GM19438 (cell line): ENCODE measurements around the gene AKAP13.

Experiments
- ATAC-seq: cut with Tn5 transposase; IDR thresholded peaks from one replicate; pipeline ENCODE4 v1.9.1; 2021; ENCODE audit warnings: low read depth; ENCODE audit not compliant: unreplicated experiment

Gene AKAP13

DNA sequence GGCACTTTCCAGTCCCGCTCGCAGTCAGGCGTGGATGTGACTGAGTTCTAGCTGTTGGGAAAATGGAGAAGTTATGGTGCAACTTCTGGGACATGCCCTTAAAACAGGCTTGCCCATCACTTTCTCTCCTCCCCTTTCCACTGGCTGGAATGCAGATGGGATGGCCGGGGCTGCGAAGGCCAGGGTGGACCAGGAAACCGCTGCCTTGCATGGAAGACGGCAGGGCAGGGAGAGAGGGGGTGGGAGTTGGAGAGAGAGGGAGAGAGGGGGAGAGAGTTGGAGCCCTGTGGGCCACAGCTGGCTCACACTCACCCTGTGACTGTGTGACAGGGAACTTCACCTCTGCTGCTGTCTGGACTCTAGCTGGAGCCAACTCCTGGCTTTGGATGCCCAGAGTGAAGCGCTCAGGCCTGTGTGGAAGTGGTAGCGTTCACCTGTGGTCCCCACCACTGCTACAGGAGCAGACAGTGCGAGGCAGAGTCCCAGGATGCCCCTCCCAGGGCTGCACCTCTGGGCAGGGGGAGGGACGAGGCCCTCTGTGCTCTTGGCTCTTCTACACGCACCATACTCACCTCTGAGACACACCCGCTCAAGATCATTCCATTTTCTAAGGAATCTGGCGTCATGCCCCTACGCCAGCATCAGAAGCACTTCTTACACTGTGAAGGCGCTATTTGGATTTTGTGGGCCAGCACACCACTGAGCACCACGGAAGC, 377.7 kb downstream of the AKAP13 start:
- no peak for ATAC-seq

DNA sequence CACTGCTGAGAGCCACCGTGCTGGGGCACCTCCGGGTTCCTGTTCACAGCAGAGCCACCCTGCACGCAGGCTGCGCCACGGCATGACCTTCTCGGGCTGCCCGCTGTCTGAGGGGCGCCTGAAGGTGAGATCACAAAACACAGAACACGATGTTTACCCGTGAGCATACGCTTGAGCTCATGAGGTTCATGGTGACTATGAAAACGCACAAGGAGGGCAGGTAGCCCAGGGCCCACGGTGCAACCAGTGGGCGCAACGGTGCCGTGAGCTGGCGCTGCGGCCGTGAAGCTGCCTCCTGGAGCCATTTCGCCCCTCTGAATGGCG, 378.2 kb downstream of the AKAP13 start:
- no peak for ATAC-seq

DNA sequence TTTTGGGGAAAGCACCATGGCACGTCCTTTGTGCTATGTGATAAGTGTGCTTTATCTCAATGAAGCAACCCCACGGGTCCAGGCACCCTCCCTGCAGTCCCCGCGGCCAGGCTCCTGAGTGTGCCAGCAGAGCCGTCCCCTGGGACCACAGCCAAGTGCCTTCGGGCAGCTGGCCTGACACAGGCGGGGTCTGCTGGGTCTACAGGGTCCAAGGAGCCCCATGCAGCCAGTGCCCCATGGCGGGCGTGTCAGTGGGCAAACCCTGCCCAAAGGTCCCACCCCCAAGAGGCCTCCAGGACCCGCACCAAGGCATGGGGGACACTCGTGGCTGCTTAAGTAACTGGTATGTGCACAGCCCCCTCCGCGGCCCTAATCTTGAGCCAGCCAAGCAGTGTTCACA, 379.0 kb downstream of the AKAP13 start:
- ATAC-seq: no peak

GRCh38 chr15:85760049-85760448, 379.6 kb downstream of the AKAP13 start:
- ATAC-seq: no peak

DNA sequence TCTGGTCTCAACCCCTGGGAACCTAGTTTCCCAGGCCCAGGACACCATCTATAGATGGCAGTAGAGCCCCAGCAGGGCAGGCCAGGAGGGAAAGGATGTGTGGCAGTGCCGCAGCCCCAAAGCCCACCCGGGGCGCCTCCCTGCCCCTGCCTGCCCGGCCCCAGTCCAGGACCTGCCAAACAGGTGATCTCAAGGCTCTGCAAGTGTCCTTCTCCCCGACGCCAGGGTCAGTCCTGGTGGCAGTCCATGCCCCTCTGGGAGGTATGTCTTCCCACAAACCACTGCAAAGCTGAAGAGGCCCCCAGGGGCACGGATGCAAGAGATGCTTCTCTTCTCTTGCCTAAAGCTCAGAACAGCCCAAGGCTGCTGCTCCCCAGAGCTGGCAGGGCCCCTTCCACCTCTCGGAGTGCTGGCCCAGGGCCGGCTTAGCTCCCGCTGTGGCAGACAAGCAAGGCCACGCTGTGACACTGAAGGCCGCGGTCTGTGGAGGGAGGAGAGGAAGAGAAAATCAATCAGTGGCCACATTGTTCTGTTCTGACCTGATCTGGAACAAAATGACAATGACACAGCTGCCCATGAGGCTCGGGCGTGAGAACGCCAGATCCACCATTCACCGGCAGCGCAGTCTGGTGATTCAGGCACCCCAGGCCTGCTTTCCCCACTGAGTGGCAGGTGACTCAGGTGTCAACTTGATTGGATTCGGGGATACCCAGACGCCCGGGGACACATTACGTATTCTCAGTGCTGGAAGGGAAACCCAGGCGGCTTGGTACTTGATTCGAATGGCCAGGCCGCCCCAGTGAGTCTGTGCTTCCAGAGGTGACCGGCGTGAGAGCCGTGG, 380.3 kb downstream of the AKAP13 start:
- no peak for ATAC-seq

GRCh38 chr15:85761635-85762034, 381.2 kb downstream of the AKAP13 start:
- ATAC-seq: no peak

GRCh38 chr15:85762039-85762755, 381.8 kb downstream of the AKAP13 start:
- no peak for ATAC-seq

- ATAC-seq: no peak
These were observed 382.3 kb downstream of the AKAP13 start for GRCh38 chr15:85762756-85763127.

DNA sequence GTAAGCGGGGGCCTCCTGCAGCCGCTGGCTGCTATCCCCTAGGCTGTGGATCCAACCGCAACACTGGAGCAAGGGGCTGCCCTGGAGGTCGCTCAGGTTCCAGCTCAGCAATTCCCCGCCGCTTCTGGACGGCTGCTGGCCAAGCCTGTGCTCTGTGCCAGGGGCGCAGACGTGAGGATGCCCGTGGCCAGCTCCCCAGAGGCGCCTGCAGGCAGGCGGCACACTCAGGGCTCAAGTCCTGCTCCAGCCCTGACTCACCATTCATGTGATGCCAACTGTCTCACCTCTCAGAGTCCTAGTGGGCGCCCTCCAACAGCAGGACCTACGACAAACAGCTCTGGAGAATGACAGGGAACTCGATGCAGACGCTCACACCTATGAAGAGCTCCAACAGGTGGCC, 382.8 kb downstream of the AKAP13 start:
- no peak for ATAC-seq

GRCh38 chr15:85763673-85764633, 383.6 kb downstream of the AKAP13 start:
- ATAC-seq: no peak

DNA sequence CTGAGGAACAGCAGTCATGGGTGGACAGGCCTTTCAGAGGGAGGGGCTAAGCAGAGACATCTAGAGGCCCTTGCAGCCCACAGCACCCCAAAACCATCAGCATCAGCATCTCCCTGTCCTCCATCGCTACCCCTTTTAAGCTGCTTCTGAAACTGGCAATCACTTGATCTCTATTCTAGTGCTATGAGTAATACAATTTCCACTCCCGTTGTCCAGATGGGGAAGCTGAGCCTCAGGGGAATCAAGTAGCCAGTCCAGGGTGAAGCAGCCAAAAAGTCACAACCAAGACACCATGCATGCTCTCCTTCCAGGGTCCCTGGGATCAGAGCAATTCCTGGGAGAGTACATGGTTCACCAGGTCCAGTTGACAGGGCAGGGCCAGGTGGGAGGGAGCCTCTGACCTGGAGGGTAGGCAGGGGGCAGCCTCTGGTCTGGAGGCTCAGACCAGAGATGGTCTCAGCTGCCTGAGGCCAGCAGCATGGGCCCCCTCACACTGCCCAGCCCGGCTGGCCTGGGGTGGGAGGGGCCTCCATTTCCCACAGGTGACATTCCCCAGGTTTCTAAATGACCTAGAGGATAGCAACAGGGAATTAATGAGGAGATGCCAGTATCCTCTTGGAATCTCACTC, 384.4 kb downstream of the AKAP13 start:
- no peak for ATAC-seq

DNA sequence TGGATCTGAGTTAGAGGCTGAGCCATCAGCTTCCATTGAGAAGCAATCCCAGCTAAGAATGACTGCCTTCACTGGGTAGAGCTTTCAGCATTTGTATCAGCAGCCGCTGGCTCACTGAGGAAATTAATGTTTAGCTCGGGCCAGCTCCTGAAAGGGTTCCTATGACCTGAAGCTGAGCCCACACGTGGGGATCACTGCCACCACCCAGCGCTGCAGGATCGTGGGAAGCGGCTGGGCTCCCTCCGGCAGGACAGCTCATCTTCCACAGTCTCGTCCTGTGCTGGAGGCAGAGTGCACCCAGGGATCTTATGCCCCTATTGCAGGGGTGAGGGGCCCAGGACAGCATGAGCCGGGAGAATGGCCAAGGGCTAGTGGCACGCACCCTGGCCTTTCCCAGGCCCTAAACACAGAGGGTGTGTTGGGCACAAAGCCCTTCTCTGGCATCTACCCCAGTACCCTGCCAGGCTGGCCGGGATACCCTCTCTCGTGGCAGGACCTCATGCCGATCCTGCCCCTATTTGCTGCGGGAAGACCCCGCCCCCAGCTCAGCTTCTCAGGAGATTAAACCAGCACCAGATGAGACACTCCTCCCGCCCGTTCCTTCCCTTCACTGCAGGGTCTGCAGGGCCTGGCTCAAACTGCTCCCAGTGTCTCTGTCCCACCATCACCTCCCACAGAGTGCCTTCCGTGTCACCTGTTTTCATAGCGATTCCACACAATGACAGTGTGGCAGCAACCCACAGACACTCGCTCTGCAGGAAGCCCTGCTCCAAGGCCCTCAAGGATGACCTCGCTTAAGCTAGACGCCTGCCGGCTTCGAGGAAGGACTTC, 385.8 kb downstream of the AKAP13 start:
- no peak for ATAC-seq

GRCh38 chr15:85767785-85768529, 387.6 kb downstream of the AKAP13 start:
- no peak for ATAC-seq

- no peak for ATAC-seq
These were observed 388.3 kb downstream of the AKAP13 start for GRCh38 chr15:85768595-85769168.

DNA sequence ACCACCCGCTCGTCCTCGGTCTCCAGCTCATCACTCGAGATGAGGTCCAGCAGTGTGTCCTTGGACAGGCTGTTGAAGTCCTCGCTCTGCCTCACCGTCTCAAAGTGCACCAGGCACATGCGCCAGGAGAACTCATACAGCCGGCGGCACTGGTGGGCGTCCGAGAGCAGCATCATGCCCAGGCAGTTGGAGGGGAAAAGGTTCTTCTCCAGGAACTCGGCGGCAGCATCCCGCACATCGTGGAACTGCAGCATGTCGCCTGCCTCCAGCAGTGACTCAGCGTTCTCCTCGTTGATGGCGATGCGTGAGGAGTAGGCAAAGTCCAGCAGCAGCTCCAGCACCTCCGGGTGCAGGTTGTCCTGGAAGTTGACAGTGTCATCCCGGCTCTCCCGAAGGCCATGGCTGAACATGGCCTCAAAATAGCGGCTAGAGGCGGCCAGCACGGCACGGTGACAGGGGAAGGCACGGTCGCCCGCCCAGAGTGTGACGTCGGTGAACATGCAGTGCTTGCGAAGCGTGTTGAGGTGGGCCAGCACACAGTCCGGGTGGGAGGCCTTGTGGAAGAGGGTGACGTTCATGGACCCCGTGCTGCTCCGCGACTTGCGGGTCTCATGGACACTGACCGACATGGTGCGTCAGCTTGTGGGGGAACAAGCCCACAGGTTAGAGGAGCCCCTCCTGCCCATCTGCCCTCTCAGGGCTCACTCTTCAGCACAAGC, 388.9 kb downstream of the AKAP13 start:
- no peak for ATAC-seq

GRCh38 chr15:85770096-85771041, 390.0 kb downstream of the AKAP13 start:
- ATAC-seq: no peak
